Anterior cingulate cortex (tissue), 58 donors: ENCODE measurements around the gene FCRL1.

Source experiments
- DNase-seq, 58 donors: peaks; one replicate each; lab custom pipeline; 2025; lab: John Stamatoyannopoulos, UW

Gene FCRL1

GRCh38 chr1:157819896-157820295, at the start of gene FCRL1:
FCRL1 (minus strand) TSS chr1:157820120; CDS start chr1:157820037, 83 bp downstream.
- DNase-seq: no peak

- DNase-seq: no peak
Observed at GRCh38 chr1:157868654-157869053, 48.7 kb upstream of the FCRL1 start.

- no peak for DNase-seq
Observed at GRCh38 chr1:157862114-157863070, 42.5 kb upstream of the FCRL1 start.

- DNase-seq: no peak
Observed at GRCh38 chr1:157856538-157856937, 36.6 kb upstream of the FCRL1 start.

- DNase-seq: no peak
Observed at GRCh38 chr1:157852476-157852875, 32.6 kb upstream of the FCRL1 start.

GRCh38 chr1:157849229-157849875, 29.4 kb upstream of the FCRL1 start:
- DNase-seq: no peak

- DNase-seq: peak in 3 of 58 donors; percentile 6 to 11 (median 8)
Observed at GRCh38 chr1:157844089-157844830, 24.3 kb upstream of the FCRL1 start.

- no peak for DNase-seq
Observed at GRCh38 chr1:157842939-157843338, 23.0 kb upstream of the FCRL1 start.

- no peak for DNase-seq
Observed at GRCh38 chr1:157841708-157842107, 21.8 kb upstream of the FCRL1 start, which contains the start of gene CD5L. CD5L (minus strand) TSS chr1:157841808; CDS start chr1:157841701, 107 bp downstream.

GRCh38 chr1:157838966-157839365, 19.0 kb upstream of the FCRL1 start:
- no peak for DNase-seq

GRCh38 chr1:157834430-157834829, 14.5 kb upstream of the FCRL1 start:
- DNase-seq: no peak

- DNase-seq: no peak
Observed at GRCh38 chr1:157833145-157833544, 13.2 kb upstream of the FCRL1 start.

GRCh38 chr1:157831968-157832626, 12.2 kb upstream of the FCRL1 start:
- DNase-seq: no peak

- no peak for DNase-seq
Observed at GRCh38 chr1:157830887-157831286, 11.0 kb upstream of the FCRL1 start.

GRCh38 chr1:157829711-157830110, 9.8 kb upstream of the FCRL1 start:
- DNase-seq: no peak

GRCh38 chr1:157829210-157829609, 9.3 kb upstream of the FCRL1 start:
- DNase-seq: no peak

- no peak for DNase-seq
Observed at GRCh38 chr1:157820299-157820698, 379 bp upstream of the FCRL1 start.

GRCh38 chr1:157819215-157819614, 705 bp downstream of the FCRL1 start:
- no peak for DNase-seq

- no peak for DNase-seq
Observed at GRCh38 chr1:157813269-157813668, 6.7 kb downstream of the FCRL1 start.

- DNase-seq: no peak
Observed at GRCh38 chr1:157806431-157807149, 13.3 kb downstream of the FCRL1 start.
